ENCODE data around the gene HDAC9.
A peak's percentile ranks its signal among the peaks of the same experiment; 100 is the strongest.

The HDAC9 gene

GRCh38 chr7:18593602-18594279, 98.2 kb downstream of the HDAC9 start:
- no peak for DNase-seq (ENCODE audit: low spot score)

- no peak for DNase-seq (ENCODE audit: low spot score)
These were observed 102.2 kb downstream of the HDAC9 start for GRCh38 chr7:18597754-18598153.

- no peak for DNase-seq (ENCODE audit: low spot score)
These were observed 111.5 kb downstream of the HDAC9 start for GRCh38 chr7:18607025-18607424.

GRCh38 chr7:18610331-18610948, 114.9 kb downstream of the HDAC9 start:
- no peak for DNase-seq (ENCODE audit: low spot score)

- DNase-seq (ENCODE audit: low spot score), result no peak
These were observed 119.3 kb downstream of the HDAC9 start for GRCh38 chr7:18614841-18615240.

- no peak for DNase-seq (ENCODE audit: low spot score)
These were observed 123.8 kb downstream of the HDAC9 start for GRCh38 chr7:18619311-18619710.

- DNase-seq (ENCODE audit: low spot score), result no peak
These were observed 127.8 kb downstream of the HDAC9 start for GRCh38 chr7:18623389-18623788.

GRCh38 chr7:18624459-18624858, 128.9 kb downstream of the HDAC9 start:
- DNase-seq (ENCODE audit: low spot score), result no peak

GRCh38 chr7:18626086-18626485, 130.5 kb downstream of the HDAC9 start:
- DNase-seq (ENCODE audit: low spot score), result no peak

GRCh38 chr7:18626717-18627116, 131.2 kb downstream of the HDAC9 start:
- no peak for DNase-seq (ENCODE audit: low spot score)

GRCh38 chr7:18637516-18637915, 142.0 kb downstream of the HDAC9 start:
- DNase-seq (ENCODE audit: low spot score), result no peak

- peak; percentile 66 for DNase-seq (ENCODE audit: low spot score)
These were observed 143.3 kb downstream of the HDAC9 start for GRCh38 chr7:18638594-18639452.

GRCh38 chr7:18639711-18640110, 144.2 kb downstream of the HDAC9 start:
- no peak for DNase-seq (ENCODE audit: low spot score)

GRCh38 chr7:18644981-18645380, 149.4 kb downstream of the HDAC9 start:
- DNase-seq (ENCODE audit: low spot score), result no peak

- no peak for DNase-seq (ENCODE audit: low spot score)
These were observed 152.0 kb downstream of the HDAC9 start for GRCh38 chr7:18647582-18647981.

GRCh38 chr7:18648849-18649758, 153.6 kb downstream of the HDAC9 start:
- no peak for DNase-seq (ENCODE audit: low spot score)

GRCh38 chr7:18653381-18654155, 158.0 kb downstream of the HDAC9 start:
- peak; percentile 5 for DNase-seq (ENCODE audit: low spot score)

GRCh38 chr7:18654709-18655108, 159.2 kb downstream of the HDAC9 start:
- no peak for DNase-seq (ENCODE audit: low spot score)

GRCh38 chr7:18655506-18655905, 160.0 kb downstream of the HDAC9 start:
- no peak for DNase-seq (ENCODE audit: low spot score)

- no peak for DNase-seq (ENCODE audit: low spot score)
These were observed 160.4 kb downstream of the HDAC9 start for GRCh38 chr7:18655912-18656311.

- no peak for DNase-seq (ENCODE audit: low spot score)
These were observed 160.8 kb downstream of the HDAC9 start for GRCh38 chr7:18656362-18656761.

Measured in GM03348 (cell line).